ENCODE measurements around the gene GALNTL6. TPM values are rescaled to one million over a fixed set of nuclear protein-coding genes. Genes with fewer than 3 reads are reported as not detected.

Gene GALNTL6
- total and polyA plus RNA-seq, 9 of the 15 experiments (the other 6 are each of a cell fraction or from before 2014, with no cell fraction given), result 0.18 to 0.50 (median 0.29) TPM

GRCh38 chr4:171932238-171932637, 119.0 kb downstream of the GALNTL6 start (continued):
- TF ChIP-seq ZNF407 (IDR thresholded peaks at IDR 0.05; ENCODE audit: low read depth) (no peak), CBX8 (IDR thresholded peaks at IDR 0.05; ENCODE audit: borderline replicate concordance, extremely low read depth, low read depth, low read length, poor library complexity, severe bottlenecking) (no peak), GATAD2A (IDR thresholded peaks at IDR 0.05) (no peak)

Data from K562 (cell line).